HepG2 (cell line): ENCODE data around the gene CCDC157. TPM values are rescaled to one million over a fixed set of nuclear protein-coding genes. Genes with fewer than 3 reads are reported as not detected.

Experiments
- ARID4A ChIP-seq: sonication (generic); formaldehyde crosslinking; IDR thresholded peaks from 2 replicates; pipeline ENCODE4 v1.5.0; 2020; ENCODE audit warnings: mild to moderate bottlenecking, missing genetic modification reagents, borderline replicate concordance
- ARNT ChIP-seq: fragments of 450-650 bp; IDR thresholded peaks from 2 replicates; pipeline ENCODE4 v1.6.1; 2017
- BRCA1 ChIP-seq: sonication (generic); formaldehyde crosslinking; IDR thresholded peaks from 2 replicates; pipeline ENCODE4 v1.4.0; 2020; ENCODE audit warnings: missing genetic modification reagents
- ESRRA ChIP-seq: sonication (generic); formaldehyde crosslinking; IDR thresholded peaks from 2 replicates; pipeline ENCODE4 v1.5.1; 2020; ENCODE audit warnings: mild to moderate bottlenecking, low read depth, missing genetic modification reagents
- FIP1L1 ChIP-seq: fragments of 200-400 bp; formaldehyde crosslinking; IDR thresholded peaks from 2 replicates; pipeline ENCODE4 v1.6.1; 2018; ENCODE audit warnings: low read depth, mild to moderate bottlenecking, low read length, moderate library complexity, borderline replicate concordance; ENCODE audit not compliant: insufficient read depth
- FOXC1 ChIP-seq: sonication (generic); formaldehyde crosslinking; IDR thresholded peaks from 2 replicates; pipeline ENCODE4 v1.8.0; 2022; ENCODE audit warnings: mild to moderate bottlenecking, missing genetic modification reagents, borderline replicate concordance
- JDP2 ChIP-seq: sonication (generic); formaldehyde crosslinking; IDR thresholded peaks from 2 replicates; pipeline ENCODE4 v1.8.1; 2022; ENCODE audit warnings: missing genetic modification reagents, borderline replicate concordance
- KDM1A ChIP-seq: IDR thresholded peaks from 2 replicates; pipeline ENCODE4 v1.6.1; 2016; ENCODE audit warnings: missing compliant biosample characterization
- MTA3 ChIP-seq: sonication (generic); formaldehyde crosslinking; IDR thresholded peaks from 2 replicates; pipeline ENCODE4 v1.4.0; 2020; ENCODE audit warnings: missing genetic modification reagents
- NFYB ChIP-seq: sonication (generic); formaldehyde crosslinking; IDR thresholded peaks from 2 replicates; pipeline ENCODE4 v1.4.0; 2020; ENCODE audit warnings: missing genetic modification reagents
- PTBP1 ChIP-seq: fragments of 200-400 bp; formaldehyde crosslinking; IDR thresholded peaks from 2 replicates; pipeline ENCODE4 v1.6.1; 2018; ENCODE audit warnings: low read length, low read depth; ENCODE audit not compliant: poor library complexity, severe bottlenecking
- RBFOX2 ChIP-seq: fragments of 200-400 bp; formaldehyde crosslinking; IDR thresholded peaks from 2 replicates; pipeline ENCODE4 v1.6.1; 2017; ENCODE audit warnings: low read depth, mild to moderate bottlenecking, low read length
- RBM39 ChIP-seq: fragments of 200-400 bp; formaldehyde crosslinking; IDR thresholded peaks from one replicate; pipeline ENCODE4 v1.6.1; 2018; ENCODE audit warnings: antibody characterized with exemption, mild to moderate bottlenecking, low read depth, low read length; ENCODE audit not compliant: poor library complexity, severe bottlenecking
- SP140L ChIP-seq: sonication (generic); formaldehyde crosslinking; IDR thresholded peaks from 2 replicates; pipeline ENCODE4 v1.4.0; 2020; ENCODE audit warnings: missing genetic modification reagents, borderline replicate concordance
- SUZ12 ChIP-seq: fragments of 150-350 bp; IDR thresholded peaks from 2 replicates; pipeline ENCODE4 v1.6.1; 2014; ENCODE audit warnings: low read depth, low read length
- TCF7L2 ChIP-seq: IDR thresholded peaks from 2 replicates; pipeline ENCODE4 v1.6.1; 2011; ENCODE audit warnings: mild to moderate bottlenecking, low read depth, low read length, moderate library complexity
- ZMYM2 ChIP-seq: sonication (generic); formaldehyde crosslinking; IDR thresholded peaks from 2 replicates; pipeline ENCODE4 v1.8.0; 2022; ENCODE audit warnings: mild to moderate bottlenecking, missing genetic modification reagents
- ZNF275 ChIP-seq: sonication (generic); formaldehyde crosslinking; IDR thresholded peaks from 2 replicates; pipeline ENCODE4 v1.8.0; 2022; ENCODE audit warnings: missing genetic modification reagents, mild to moderate bottlenecking, inconsistent platforms, borderline replicate concordance
- ZNF556 ChIP-seq: sonication (generic); formaldehyde crosslinking; IDR thresholded peaks from 2 replicates; pipeline ENCODE4 v1.4.0; 2020; ENCODE audit warnings: mild to moderate bottlenecking, missing genetic modification reagents, borderline replicate concordance
- ZNF614 ChIP-seq: IDR thresholded peaks from 2 replicates; pipeline ENCODE4 v1.6.1; 2018; ENCODE audit warnings: missing biosample characterization, missing genetic modification reagents, inconsistent platforms, borderline replicate concordance
- ZNF703 ChIP-seq: sonication (generic); formaldehyde crosslinking; IDR thresholded peaks from 2 replicates; pipeline ENCODE4 v1.5.1; 2020; ENCODE audit warnings: missing genetic modification reagents, mild to moderate bottlenecking, moderate library complexity, borderline replicate concordance
- ZNF709 ChIP-seq: sonication (generic); formaldehyde crosslinking; IDR thresholded peaks from 2 replicates; pipeline ENCODE4 v1.5.0; 2020; ENCODE audit warnings: mild to moderate bottlenecking, missing genetic modification reagents
- ZNF720 ChIP-seq: sonication (generic); formaldehyde crosslinking; IDR thresholded peaks from 2 replicates; pipeline ENCODE4 v1.4.0; 2020; ENCODE audit warnings: missing genetic modification reagents
- ZNF724P ChIP-seq: sonication (generic); formaldehyde crosslinking; IDR thresholded peaks from 2 replicates; pipeline ENCODE4 v1.8.0; 2022; ENCODE audit warnings: missing genetic modification reagents, borderline replicate concordance
- ZNF816 ChIP-seq: sonication (generic); formaldehyde crosslinking; IDR thresholded peaks from 2 replicates; pipeline ENCODE4 v1.8.0; 2022; ENCODE audit warnings: missing genetic modification reagents, mild to moderate bottlenecking, borderline replicate concordance
- polyA plus RNA-seq, 8 experiments: library from polyadenylated mRNA; depleted of rRNA in 3 of 8; stranded (reverse) in 7 of 8; unstranded in 1 of 8; fragments of >200 nt; fragmentation: Illumina TruSeq in 4 of 8; extraction: Trizol in 4 of 8; gene quantifications; 2 replicates each; pipeline versions ENCODE4 v1.2.1 to v1.2.3, GENCODE V29; 2011 to 2016; ENCODE audit warnings: low read depth in 4 of 8, missing spikeins in 1 of 8, mixed read lengths in 1 of 8; ENCODE audit not compliant: insufficient read depth in 1 of 8
- total RNA-seq, 5 experiments: library from RNA; depleted of rRNA; stranded (reverse); fragments of >200 nt; fragmentation: Illumina TruSeq; extraction: Trizol; gene quantifications; 2 replicates each; pipeline ENCODE4 v1.2.3, GENCODE V29; 2016; ENCODE audit warnings: low read depth in 1 of 5

The CCDC157 gene
- total and polyA plus RNA-seq, 2 of the 13 experiments (the other 11 are each of a cell fraction or from before 2014, with no cell fraction given) = 1.4 to 1.6 TPM

- TF ChIP-seq ARID4A (CRISPR knock-in tag) (no peak; the same call in 1 of the 2 replicates), NFYB (CRISPR knock-in tag) (no peak), ZMYM2 (CRISPR knock-in tag) (no peak), ZNF703 (CRISPR knock-in tag) (no peak), JDP2 (no peak), KDM1A (CRISPR knock-in tag) (no peak), TCF7L2 (no peak), MTA3 (CRISPR knock-in tag) (no peak), ZNF816 (no peak), ESRRA (CRISPR knock-in tag) (0 out of 2 replicates have a peak, but pooled peaks have one; percentile 33), SP140L (no peak), ZNF720 (CRISPR knock-in tag) (no peak), FOXC1 (CRISPR knock-in tag) (no peak), SUZ12 (no peak), ZNF709 (CRISPR knock-in tag) (no peak), RBM39 (peak; percentile 26), BRCA1 (no peak), ARNT (no peak), ZNF556 (no peak), ZNF614 (CRISPR knock-in tag) (no peak), ZNF275 (CRISPR knock-in tag) (no peak), FIP1L1 (no peak), PTBP1 (no peak), ZNF724P (CRISPR knock-in tag) (no peak), RBFOX2 (no peak)
Measured at GRCh38 chr22:30397656-30398635, 41.1 kb downstream of the CCDC157 start (continued).
